ENCODE data around the gene RERG.

Gene RERG

GRCh38 chr12:15222219-15222618, 1.0 kb upstream of the RERG start (continued):
- no peak for TF ChIP-seq ZNF23 (tag by site-specific recombination; IDR thresholded peaks at IDR 0.05; ENCODE audit: borderline replicate concordance)
- no peak for TF ChIP-seq CTCF (tag by site-specific recombination; IDR thresholded peaks at IDR 0.05)
- no peak for TF ChIP-seq ZNF660 (tag by site-specific recombination; IDR thresholded peaks at IDR 0.05)
- no peak for TF ChIP-seq HOXD13 (CRISPR knock-in tag; IDR thresholded peaks at IDR 0.05; ENCODE audit: borderline replicate concordance)

GRCh38 chr12:15220451-15220850, 766 bp downstream of the RERG start:
- H3K9me3 ChIP-seq (ENCODE audit: control insufficient read depth, insufficient read depth, low read depth, low read length) = no peaks in the 10 kb centered on the region
- H3K36me3 ChIP-seq (ENCODE audit: control insufficient read depth in 2 of 2, insufficient read depth in 1 of 2, low read length in 2 of 2) = no peaks in the 10 kb centered on the region
- TF ChIP-seq ZNF266 (tag by site-specific recombination; IDR thresholded peaks at IDR 0.05; ENCODE audit: low read depth) (no peak), SCRT1 (tag by site-specific recombination; IDR thresholded peaks at IDR 0.05; ENCODE audit: borderline replicate concordance) (no peak), ZNF658 (tag by site-specific recombination; IDR thresholded peaks at IDR 0.05) (no peak), ZNF677 (tag by site-specific recombination; IDR thresholded peaks at IDR 0.05) (no peak), ZNF792 (tag by site-specific recombination; IDR thresholded peaks at IDR 0.05) (no peak), ZNF175 (tag by site-specific recombination; IDR thresholded peaks at IDR 0.05) (no peak), ZNF214 (tag by site-specific recombination; IDR thresholded peaks at IDR 0.05; ENCODE audit: borderline replicate concordance) (no peak)
- peaks cover 8% of the 10 kb centered on the region; the same call in 1 of the 2 replicates for H3K4me1 ChIP-seq (ENCODE audit: control insufficient read depth, insufficient read depth, low read length)
- ChIA-PET CTCF (interaction anchor here (0.5 to 5.2 kb wide), 30 partner anchors 7 to 483 kb away, joined by 3 to 101 read pairs (median 4); partner anchors contain the start of gene ART4), POLR2A (no interaction called here)
- H3K27ac ChIP-seq (ENCODE audit: extremely low read depth, low read depth, low read length) = no peak overlapping the region
- no peak overlapping the region for H3K4me3 ChIP-seq (ENCODE audit: low read depth, low read length)

- POLR2A ChIA-PET = no interaction called here
- TF ChIP-seq YY2 (tag by site-specific recombination; IDR thresholded peaks at IDR 0.05) (no peak), ZNF433 (tag by site-specific recombination; IDR thresholded peaks at IDR 0.05; ENCODE audit: low read depth) (no peak), ZNF114 (tag by site-specific recombination; IDR thresholded peaks at IDR 0.05) (no peak), ZNF19 (tag by site-specific recombination; IDR thresholded peaks at IDR 0.05; ENCODE audit: low read depth) (no peak), ZNF670 (tag by site-specific recombination; IDR thresholded peaks at IDR 0.05; ENCODE audit: low read depth) (no peak), CTCF (tag by site-specific recombination; IDR thresholded peaks at IDR 0.05) (no peak), MZF1 (tag by site-specific recombination; IDR thresholded peaks at IDR 0.05; ENCODE audit: borderline replicate concordance) (no peak), TCF7L2 (IDR thresholded peaks at IDR 0.05; ENCODE audit: borderline replicate concordance, low read depth, low read length) (no peak)
- H3K4me3 ChIP-seq (ENCODE audit: low read depth, low read length) = no peak overlapping the region
- peaks cover 8% of the 10 kb centered on the region; the same call in 1 of the 2 replicates for H3K4me1 ChIP-seq (ENCODE audit: control insufficient read depth, insufficient read depth, low read length)
- no peak overlapping the region for H3K27ac ChIP-seq (ENCODE audit: extremely low read depth, low read depth, low read length)
- CTCF ChIA-PET = interaction anchor here (0.6 to 5.2 kb wide), 7 partner anchors 12 to 495 kb away, joined by 3 to 101 read pairs (median 11); no protein-coding TSS in a partner anchor
- no peaks in the 10 kb centered on the region for H3K36me3 ChIP-seq (ENCODE audit: control insufficient read depth in 2 of 2, insufficient read depth in 1 of 2, low read length in 2 of 2)
- H3K9me3 ChIP-seq (ENCODE audit: control insufficient read depth, insufficient read depth, low read depth, low read length) = no peaks in the 10 kb centered on the region
Observed at GRCh38 chr12:15218794-15219193, 2.4 kb downstream of the RERG start.

All from HEK293 (cell line).